ENCODE results near the gene TRIM56.

TRIM56 gene

DNA sequence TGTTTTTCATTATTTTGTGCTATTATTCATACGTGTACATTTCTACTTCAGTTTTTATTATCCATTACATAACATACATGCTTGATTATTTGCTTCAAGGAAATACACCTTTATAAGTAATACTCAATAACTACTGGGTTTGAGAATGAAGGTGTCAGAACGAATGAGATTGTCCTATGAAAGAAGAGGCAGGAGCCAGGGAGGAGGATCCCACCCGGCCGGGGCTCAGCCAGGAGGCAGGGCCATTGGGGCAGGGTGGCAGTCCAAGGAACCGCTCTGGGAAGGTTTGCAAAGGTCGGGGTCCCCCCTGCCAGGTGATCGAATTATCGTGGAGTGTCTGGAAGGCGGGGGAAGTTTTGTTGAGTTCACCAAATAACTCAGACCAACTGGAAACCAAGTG is 9.1 kb downstream of the TRIM56 start:
- H3K36me3 ChIP-seq (ENCODE audit: low read length): no peaks in the 10 kb centered on the region
- H3K79me2 ChIP-seq (ENCODE audit: insufficient read depth, low read length): no peaks in the 10 kb centered on the region
- H3K9ac ChIP-seq (ENCODE audit: low read length): no peak overlapping the region
- H3K9me3 ChIP-seq (ENCODE audit: insufficient read depth, low read length): no peaks in the 10 kb centered on the region
- TF ChIP-seq CTCF (IDR thresholded peaks at IDR 0.05; ENCODE audit: insufficient read depth, low read length, poor library complexity, severe bottlenecking) (no peak), EZH2phosphoT487 (conservative IDR thresholded peaks at IDR 0.05; ENCODE audit: low read length) (no peak)
- H4K20me1 ChIP-seq (ENCODE audit: low read depth, low read length): peaks cover 5% of the 10 kb centered on the region; the same call in 1 of the 2 replicates
- H3K9me2 ChIP-seq (replicated peaks; ENCODE audit: insufficient read depth, low read length): no peaks in the 10 kb centered on the region
- no peak overlapping the region for H3K27ac ChIP-seq (ENCODE audit: low read depth, low read length)
- peaks cover 6% of the 10 kb centered on the region; the same call in 1 of the 2 replicates for H3F3A ChIP-seq (ENCODE audit: insufficient read depth)
- no peak overlapping the region for H2AFZ ChIP-seq (ENCODE audit: low read depth, low read length, severe bottlenecking)
- H3K4me3 ChIP-seq (ENCODE audit: insufficient read depth, low read length, poor library complexity, severe bottlenecking): no peak overlapping the region
- no peaks in the 10 kb centered on the region for H3K27me3 ChIP-seq (ENCODE audit: low read length)
- no peak overlapping the region for H3K4me2 ChIP-seq (ENCODE audit: low read depth, low read length, poor library complexity, severe bottlenecking)

GRCh38 chr7:101094791-101095375 is 9.6 kb downstream of the TRIM56 start:
- Histone ChIP-seq H3K9me2 (replicated peaks; ENCODE audit: insufficient read depth, low read length) (no peaks in the 10 kb centered on the region), H3K9ac (ENCODE audit: low read length) (no peak overlapping the region), H2AFZ (ENCODE audit: low read depth, low read length, severe bottlenecking) (no peak overlapping the region), H3K4me2 (ENCODE audit: low read depth, low read length, poor library complexity, severe bottlenecking) (no peak overlapping the region), H3K4me3 (ENCODE audit: insufficient read depth, low read length, poor library complexity, severe bottlenecking) (no peak overlapping the region), H3K27me3 (ENCODE audit: low read length) (no peaks in the 10 kb centered on the region), H3K27ac (ENCODE audit: low read depth, low read length) (no peak overlapping the region), H3F3A (ENCODE audit: insufficient read depth) (peaks cover 6% of the 10 kb centered on the region; the same call in 1 of the 2 replicates), H3K9me3 (ENCODE audit: insufficient read depth, low read length) (no peaks in the 10 kb centered on the region), H3K79me2 (ENCODE audit: insufficient read depth, low read length) (no peaks in the 10 kb centered on the region), H4K20me1 (ENCODE audit: low read depth, low read length) (peaks cover 5% of the 10 kb centered on the region; the same call in 1 of the 2 replicates), H3K36me3 (ENCODE audit: low read length) (no peaks in the 10 kb centered on the region)
- TF ChIP-seq CTCF (IDR thresholded peaks at IDR 0.05; ENCODE audit: insufficient read depth, low read length, poor library complexity, severe bottlenecking) (peak; percentile 41), EZH2phosphoT487 (conservative IDR thresholded peaks at IDR 0.05; ENCODE audit: low read length) (no peak)

- no peak overlapping the region for H3K27ac ChIP-seq (ENCODE audit: low read depth, low read length)
- H3K9me2 ChIP-seq (replicated peaks; ENCODE audit: insufficient read depth, low read length): no peaks in the 10 kb centered on the region
- H3K4me3 ChIP-seq (ENCODE audit: insufficient read depth, low read length, poor library complexity, severe bottlenecking): no peak overlapping the region
- peaks cover 6% of the 10 kb centered on the region; the same call in 1 of the 2 replicates for H3F3A ChIP-seq (ENCODE audit: insufficient read depth)
- no peak for TF ChIP-seq EZH2phosphoT487 (conservative IDR thresholded peaks at IDR 0.05; ENCODE audit: low read length)
- H3K9me3 ChIP-seq (ENCODE audit: insufficient read depth, low read length): no peaks in the 10 kb centered on the region
- H2AFZ ChIP-seq (ENCODE audit: low read depth, low read length, severe bottlenecking): no peak overlapping the region
- H3K9ac ChIP-seq (ENCODE audit: low read length): no peak overlapping the region
- H3K36me3 ChIP-seq (ENCODE audit: low read length): no peaks in the 10 kb centered on the region
- no peaks in the 10 kb centered on the region for H3K79me2 ChIP-seq (ENCODE audit: insufficient read depth, low read length)
- H3K27me3 ChIP-seq (ENCODE audit: low read length): no peaks in the 10 kb centered on the region
- peaks cover 5% of the 10 kb centered on the region; the same call in 1 of the 2 replicates for H4K20me1 ChIP-seq (ENCODE audit: low read depth, low read length)
- no peak overlapping the region for H3K4me2 ChIP-seq (ENCODE audit: low read depth, low read length, poor library complexity, severe bottlenecking)
These were observed 11.2 kb downstream of the TRIM56 start for GRCh38 chr7:101096331-101096956.

DNA sequence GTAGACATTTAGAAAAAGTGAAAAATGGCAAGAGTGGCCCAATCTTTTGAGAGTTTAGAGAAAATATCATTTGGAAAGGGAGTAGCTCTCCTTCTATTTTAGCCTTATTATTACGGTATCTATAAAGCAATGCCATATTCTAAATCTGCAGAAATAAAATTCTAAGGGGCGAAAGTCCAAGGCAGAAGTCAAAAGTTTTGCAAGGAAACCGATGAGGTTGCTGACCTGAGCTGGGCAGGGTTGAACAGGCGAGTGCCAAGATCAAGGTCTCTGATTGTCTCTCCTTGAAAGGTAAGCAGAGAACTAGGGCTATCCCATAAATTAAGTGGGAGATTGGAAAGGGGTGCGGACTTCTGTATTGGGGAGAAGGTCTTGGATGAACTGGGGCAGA is 11.7 kb downstream of the TRIM56 start:
- no peak overlapping the region for H3K4me2 ChIP-seq (ENCODE audit: low read depth, low read length, poor library complexity, severe bottlenecking)
- H4K20me1 ChIP-seq (ENCODE audit: low read depth, low read length): peaks cover 5% of the 10 kb centered on the region; the same call in 1 of the 2 replicates
- no peaks in the 10 kb centered on the region for H3K36me3 ChIP-seq (ENCODE audit: low read length)
- no peak overlapping the region for H3K9ac ChIP-seq (ENCODE audit: low read length)
- no peaks in the 10 kb centered on the region for H3K9me2 ChIP-seq (replicated peaks; ENCODE audit: insufficient read depth, low read length)
- no peaks in the 10 kb centered on the region for H3K27me3 ChIP-seq (ENCODE audit: low read length)
- TF ChIP-seq EZH2phosphoT487 (conservative IDR thresholded peaks at IDR 0.05; ENCODE audit: low read length) (no peak), CTCF (IDR thresholded peaks at IDR 0.05; ENCODE audit: insufficient read depth, low read length, poor library complexity, severe bottlenecking) (no peak)
- H3K4me3 ChIP-seq (ENCODE audit: insufficient read depth, low read length, poor library complexity, severe bottlenecking): no peak overlapping the region
- H2AFZ ChIP-seq (ENCODE audit: low read depth, low read length, severe bottlenecking): no peak overlapping the region
- peaks cover 6% of the 10 kb centered on the region; the same call in 1 of the 2 replicates for H3F3A ChIP-seq (ENCODE audit: insufficient read depth)
- H3K27ac ChIP-seq (ENCODE audit: low read depth, low read length): no peak overlapping the region
- H3K79me2 ChIP-seq (ENCODE audit: insufficient read depth, low read length): no peaks in the 10 kb centered on the region
- no peaks in the 10 kb centered on the region for H3K9me3 ChIP-seq (ENCODE audit: insufficient read depth, low read length)

Data from SU-DHL-6 (cell line).